ENCODE data around the gene PRKAB2. TPM values are rescaled to one million over a fixed set of nuclear protein-coding genes. Genes with fewer than 3 reads are reported as not detected.
"Not testable (repeated sequence)": the region's sequence is repeated elsewhere in the genome, so short reads cannot be mapped to it uniquely, and the experiment has no call there.

The PRKAB2 gene
- total RNA-seq, 4 donors from 2014 or later = 13.8 to 39.7 (median 18.5) TPM

- Histone ChIP-seq H3K4me1 (no peaks in the 10 kb centered on the region), H3K4me3 (no peak overlapping the region), H3K36me3 (peaks cover 20% of the 10 kb centered on the region), H3K27me3 (no peaks in the 10 kb centered on the region), H3K9me3 (no peaks in the 10 kb centered on the region), H3K27ac (no peak overlapping the region)
- TF ChIP-seq EP300 (IDR thresholded peaks at IDR 0.05) (no peak), POLR2A (IDR thresholded peaks at IDR 0.05) (no peak), POLR2AphosphoS5 (IDR thresholded peaks at IDR 0.05) (no peak), CTCF (IDR thresholded peaks at IDR 0.05) (no peak)
- DNase-seq (ENCODE audit: low spot score in 2 of 2) = no peak
- WGBS = 86% methylated on average over 3 of the region's 3 CpGs
Observed at GRCh38 chr1:147152772-147153171, 19.5 kb downstream of the PRKAB2 start.

DNA sequence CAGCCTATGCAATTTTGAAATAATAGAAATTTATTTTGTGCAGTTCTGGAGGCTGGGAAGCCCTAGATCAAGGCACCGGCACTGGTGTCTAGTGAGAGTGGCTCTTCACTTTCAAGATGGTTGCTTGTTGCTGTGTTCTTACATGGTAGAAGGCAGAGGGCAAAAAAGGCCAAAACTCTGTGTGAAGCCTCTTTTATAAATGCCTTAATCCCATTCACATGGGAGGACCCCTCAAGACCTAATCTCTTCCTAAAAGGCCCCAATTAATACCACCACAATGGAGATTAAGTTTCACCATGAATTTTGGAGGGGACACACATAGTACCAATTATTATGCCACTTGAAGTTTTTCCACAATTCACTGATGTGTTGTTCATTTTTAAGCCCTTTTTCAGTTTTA lies 21.0 kb downstream of the PRKAB2 start:
- DNase-seq (ENCODE audit: low spot score in 2 of 2) = no peak
- H3K36me3 ChIP-seq = peaks cover 12% of the 10 kb centered on the region
- H3K27me3 ChIP-seq = no peaks in the 10 kb centered on the region
- WGBS = 92% methylated on average over 1 of the region's 1 CpG
- no peak for TF ChIP-seq CTCF (IDR thresholded peaks at IDR 0.05)
- no peaks in the 10 kb centered on the region for H3K4me1 ChIP-seq
- H3K4me3 ChIP-seq = no peak overlapping the region
- H3K9me3 ChIP-seq = no peaks in the 10 kb centered on the region
- H3K27ac ChIP-seq = no peak overlapping the region

- no peaks in the 10 kb centered on the region for H3K36me3 ChIP-seq
- H3K27me3 ChIP-seq = no peaks in the 10 kb centered on the region
- no peak for DNase-seq (ENCODE audit: low spot score in 2 of 2)
- no peak overlapping the region for H3K27ac ChIP-seq
- no peaks in the 10 kb centered on the region for H3K9me3 ChIP-seq
- no peaks in the 10 kb centered on the region for H3K4me1 ChIP-seq
- WGBS = 81% methylated on average over 2 of the region's 2 CpGs
- TF ChIP-seq EP300 (IDR thresholded peaks at IDR 0.05) (no peak), POLR2AphosphoS5 (IDR thresholded peaks at IDR 0.05) (no peak), CTCF (IDR thresholded peaks at IDR 0.05) (no peak), POLR2A (IDR thresholded peaks at IDR 0.05) (no peak)
- no peak overlapping the region for H3K4me3 ChIP-seq
Observed at GRCh38 chr1:147142886-147143285, 29.4 kb downstream of the PRKAB2 start.

DNA sequence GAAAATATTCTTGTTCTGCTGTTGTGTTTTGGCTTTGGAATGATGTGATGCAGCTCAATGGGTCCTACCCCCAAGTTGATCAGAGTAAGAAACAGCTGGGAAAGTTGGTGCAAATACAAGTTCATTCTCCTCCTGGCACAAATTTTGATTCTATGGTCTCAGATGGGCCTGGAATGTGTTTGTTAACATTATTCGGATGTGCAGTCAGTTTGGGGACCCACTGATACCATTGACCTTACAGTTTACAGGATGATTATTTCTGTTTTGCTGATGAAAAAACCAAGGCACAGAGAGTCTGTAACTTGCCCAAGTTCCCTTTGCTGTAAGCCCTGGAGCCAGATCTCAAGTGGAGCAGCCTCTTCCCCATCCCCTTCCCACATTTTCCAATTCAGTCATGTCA lies 41.5 kb downstream of the PRKAB2 start:
- 82% methylated on average over 1 of the region's 1 CpG for WGBS
- not testable (repeated sequence) for H3K36me3 ChIP-seq; H3K27me3 ChIP-seq; H3K9me3 ChIP-seq; H3K4me3 ChIP-seq; DNase-seq (ENCODE audit: low spot score in 2 of 2); H3K4me1 ChIP-seq; H3K27ac ChIP-seq

DNA sequence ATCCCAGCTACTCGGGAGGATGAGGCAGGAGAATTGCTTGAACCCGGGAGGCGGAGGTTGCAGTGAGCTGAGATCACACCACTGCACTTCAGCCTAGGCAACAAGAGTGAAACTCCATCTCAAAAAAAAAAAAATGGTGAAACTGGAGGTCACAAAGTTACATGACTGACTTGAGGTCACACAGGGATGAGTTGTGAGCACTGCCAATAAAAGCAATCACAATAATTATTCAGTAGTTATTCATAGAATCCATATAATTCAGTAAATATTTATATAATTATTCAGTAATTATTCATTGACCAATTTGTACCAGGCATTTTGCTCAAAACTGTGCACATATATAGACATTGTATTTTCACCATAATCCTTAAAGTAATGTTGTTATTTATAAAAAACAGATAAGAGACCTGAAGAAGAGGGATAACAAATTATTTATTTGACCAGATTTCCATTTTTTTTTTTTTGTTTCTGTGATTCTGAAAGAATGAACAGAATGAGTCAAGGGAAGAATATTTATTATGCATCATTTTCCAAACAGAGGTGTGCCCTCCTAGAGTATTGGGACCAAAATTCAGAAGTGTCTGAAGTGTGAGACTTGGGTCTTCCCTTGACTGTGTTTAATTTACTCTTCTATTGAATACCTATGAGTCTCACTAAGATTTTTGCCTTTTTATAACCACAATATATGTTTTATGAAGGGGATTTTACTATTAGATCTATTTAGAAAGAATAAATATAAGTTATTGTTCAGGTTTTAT lies 43.0 kb downstream of the PRKAB2 start:
- 89% methylated on average over 3 of the region's 3 CpGs for WGBS
- H3K9me3 ChIP-seq = no peaks in the 10 kb centered on the region
- no peaks in the 10 kb centered on the region for H3K27me3 ChIP-seq
- no peak for DNase-seq (ENCODE audit: low spot score in 2 of 2)
- no peak overlapping the region for H3K27ac ChIP-seq
- no peak overlapping the region for H3K4me3 ChIP-seq
- no peaks in the 10 kb centered on the region for H3K36me3 ChIP-seq
- TF ChIP-seq POLR2A (IDR thresholded peaks at IDR 0.05) = no peak
- no peaks in the 10 kb centered on the region for H3K4me1 ChIP-seq

DNA sequence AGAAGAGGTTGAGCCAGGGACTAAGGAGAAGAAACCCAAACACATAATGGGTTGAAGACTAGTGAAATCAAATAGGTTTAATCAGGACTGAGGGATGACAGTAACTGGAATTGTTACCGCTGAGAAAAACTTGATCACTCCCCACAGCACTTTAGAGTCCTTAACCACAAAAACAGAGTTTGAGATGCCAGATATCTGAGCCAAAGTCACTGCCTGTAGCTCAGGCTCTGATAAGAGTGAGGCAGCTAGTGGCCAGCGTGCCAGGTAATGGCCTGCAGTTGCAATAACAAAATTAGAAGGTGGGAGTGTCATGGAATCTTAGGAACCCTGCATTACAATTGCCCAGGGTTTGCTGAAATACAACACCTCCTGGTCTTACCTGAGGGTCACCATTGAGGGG lies 48.0 kb downstream of the PRKAB2 start:
- no peak for TF ChIP-seq EP300 (IDR thresholded peaks at IDR 0.05)
- Histone ChIP-seq H3K4me3 (no peak overlapping the region), H3K27me3 (no peaks in the 10 kb centered on the region), H3K27ac (no peak overlapping the region), H3K36me3 (no peaks in the 10 kb centered on the region), H3K9me3 (no peaks in the 10 kb centered on the region), H3K4me1 (no peaks in the 10 kb centered on the region)
- DNase-seq (ENCODE audit: low spot score in 2 of 2) = no peak
- 70% methylated on average over 2 of the region's 2 CpGs for WGBS

DNA sequence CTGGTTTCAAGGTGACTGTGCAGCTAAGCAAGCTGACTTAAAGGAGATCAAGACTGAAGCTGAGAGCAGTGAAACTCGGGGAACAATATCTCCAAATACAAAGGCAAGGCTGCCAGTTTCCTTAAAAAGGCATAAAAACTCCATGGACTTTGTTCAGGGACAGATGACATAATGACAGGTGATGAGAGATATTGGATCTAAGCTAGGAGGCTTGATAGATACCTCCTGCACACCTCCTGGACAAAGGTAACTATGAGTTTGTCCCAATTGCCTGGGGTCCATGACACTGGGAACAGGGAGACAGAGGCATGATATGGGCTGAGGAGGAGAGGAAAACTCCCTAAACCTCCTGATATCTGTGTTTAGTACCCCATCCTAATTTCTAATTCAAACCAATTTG lies 55.2 kb downstream of the PRKAB2 start:
- no peaks in the 10 kb centered on the region for H3K4me1 ChIP-seq
- H3K36me3 ChIP-seq = no peaks in the 10 kb centered on the region
- no peak overlapping the region for H3K4me3 ChIP-seq
- H3K27me3 ChIP-seq = peaks cover 6% of the 10 kb centered on the region
- no peak for TF ChIP-seq POLR2AphosphoS5 (IDR thresholded peaks at IDR 0.05)
- no peak for TF ChIP-seq POLR2A (IDR thresholded peaks at IDR 0.05)
- no peak for TF ChIP-seq EP300 (IDR thresholded peaks at IDR 0.05)
- no peak for TF ChIP-seq CTCF (IDR thresholded peaks at IDR 0.05)
- no peak overlapping the region for H3K27ac ChIP-seq
- no peak for DNase-seq (ENCODE audit: low spot score in 2 of 2)
- 50% methylated on average over 1 of the region's 1 CpG for WGBS
- no peaks in the 10 kb centered on the region for H3K9me3 ChIP-seq

Measured in suprapubic skin (tissue), 4 donors.